PFSK-1 (cell line): ENCODE data around the gene PRKAG2.

Experiments
- FOXP2 ChIP-seq: optimal IDR thresholded peaks from 2 replicates; pipeline ENCODE3; 2011; ENCODE audit warnings: borderline replicate concordance, control low read depth, inconsistent platforms; ENCODE audit not compliant: insufficient read depth; ENCODE audit errors: extremely low read length, extremely low read depth
- POLR2AphosphoS5 ChIP-seq: IDR thresholded peaks from 2 replicates; pipeline ENCODE4 v1.6.1; 2012; ENCODE audit warnings: low read depth, mild to moderate bottlenecking, control low read depth, low read length, moderate library complexity
- REST ChIP-seq, 2 experiments: IDR thresholded peaks; 2 replicates each; pipeline versions ENCODE4 v1.6.1 to v1.8.0; 2011 to 2012; ENCODE audit warnings: low read depth in 2 of 2, low read length in 2 of 2, control low read depth in 1 of 2, inconsistent platforms in 1 of 2, mild to moderate bottlenecking in 1 of 2, moderate library complexity in 1 of 2; ENCODE audit not compliant: insufficient read depth in 1 of 2
- SIN3A ChIP-seq: IDR thresholded peaks from 2 replicates; pipeline ENCODE4 v1.6.1; 2012; ENCODE audit warnings: mild to moderate bottlenecking, low read length, moderate library complexity, borderline replicate concordance; ENCODE audit not compliant: insufficient read depth
- TAF1 ChIP-seq: IDR thresholded peaks from 2 replicates; pipeline ENCODE4 v1.6.1; 2012; ENCODE audit warnings: low read length, control low read depth, borderline replicate concordance; ENCODE audit not compliant: insufficient read depth

The PRKAG2 gene

GRCh38 chr7:151903249-151904032 lies 26.5 kb upstream of the PRKAG2 start:
- TF ChIP-seq FOXP2 (no peak), POLR2AphosphoS5 (no peak), REST (IDR thresholded peaks at IDR 0.05; ENCODE audit: insufficient read depth in 1 of 2, low read depth in 2 of 2, low read length in 2 of 2) (no peak), TAF1 (no peak), SIN3A (no peak)

- TF ChIP-seq FOXP2, result no peak
- no peak for TF ChIP-seq SIN3A
- no peak for TF ChIP-seq TAF1
- TF ChIP-seq POLR2AphosphoS5, result no peak
- TF ChIP-seq REST (IDR thresholded peaks at IDR 0.05; ENCODE audit: insufficient read depth in 1 of 2, low read depth in 2 of 2, low read length in 2 of 2), result no peak
Observed at GRCh38 chr7:151902311-151902710, 25.4 kb upstream of the PRKAG2 start.

- TF ChIP-seq FOXP2, result no peak
- no peak for TF ChIP-seq SIN3A
- no peak for TF ChIP-seq POLR2AphosphoS5
- TF ChIP-seq REST (IDR thresholded peaks at IDR 0.05; ENCODE audit: insufficient read depth in 1 of 2, low read depth in 2 of 2, low read length in 2 of 2), result no peak
- no peak for TF ChIP-seq TAF1
Observed at GRCh38 chr7:151901828-151902227, 24.9 kb upstream of the PRKAG2 start.

GRCh38 chr7:151900986-151901621 lies 24.2 kb upstream of the PRKAG2 start:
- no peak for TF ChIP-seq SIN3A

GRCh38 chr7:151900591-151900985 lies 23.7 kb upstream of the PRKAG2 start:
- TF ChIP-seq TAF1, result no peak
- TF ChIP-seq REST (IDR thresholded peaks at IDR 0.05; ENCODE audit: insufficient read depth in 1 of 2, low read depth in 2 of 2, low read length in 2 of 2), result no peak
- TF ChIP-seq FOXP2, result no peak
- TF ChIP-seq POLR2AphosphoS5, result no peak
- no peak for TF ChIP-seq SIN3A
